Measurements from ENCODE around the gene FAM78B.

The FAM78B gene

GRCh38 chr1:166164646-166164994, 2.2 kb downstream of the FAM78B start:
- FAIRE-seq, result no peak

- no peak for FAIRE-seq
These were observed 7.1 kb downstream of the FAM78B start for GRCh38 chr1:166159656-166160055.

GRCh38 chr1:166156674-166157073, 10.1 kb downstream of the FAM78B start:
- FAIRE-seq, result no peak

GRCh38 chr1:166155108-166155507, 11.7 kb downstream of the FAM78B start:
- no peak for FAIRE-seq

GRCh38 chr1:166153525-166154314, 13.1 kb downstream of the FAM78B start:
- no peak for FAIRE-seq

- FAIRE-seq, result no peak
These were observed 13.8 kb downstream of the FAM78B start for GRCh38 chr1:166152978-166153377.

- FAIRE-seq, result no peak
These were observed 15.0 kb downstream of the FAM78B start for GRCh38 chr1:166151804-166152203.

- FAIRE-seq, result no peak
These were observed 21.3 kb downstream of the FAM78B start for GRCh38 chr1:166145499-166145898.

- FAIRE-seq, result no peak
These were observed 24.8 kb downstream of the FAM78B start for GRCh38 chr1:166141969-166142368.

- FAIRE-seq, result no peak
These were observed 26.6 kb downstream of the FAM78B start for GRCh38 chr1:166140251-166140650.

- FAIRE-seq, result no peak
These were observed 27.1 kb downstream of the FAM78B start for GRCh38 chr1:166139735-166140134.

GRCh38 chr1:166136699-166137401, 30.0 kb downstream of the FAM78B start:
- FAIRE-seq, result no peak

- FAIRE-seq, result no peak
These were observed 30.6 kb downstream of the FAM78B start for GRCh38 chr1:166136222-166136621.

GRCh38 chr1:166133857-166134256, 32.9 kb downstream of the FAM78B start:
- FAIRE-seq, result no peak

GRCh38 chr1:166133276-166133841, 33.4 kb downstream of the FAM78B start:
- no peak for FAIRE-seq

- FAIRE-seq, result no peak
These were observed 34.3 kb downstream of the FAM78B start for GRCh38 chr1:166132496-166132895.

- FAIRE-seq, result no peak
These were observed 37.8 kb downstream of the FAM78B start for GRCh38 chr1:166129006-166129405.

GRCh38 chr1:166128195-166128594, 38.6 kb downstream of the FAM78B start:
- no peak for FAIRE-seq

- FAIRE-seq, result no peak
These were observed 39.8 kb downstream of the FAM78B start for GRCh38 chr1:166127003-166127402.

GRCh38 chr1:166122873-166123466, 43.8 kb downstream of the FAM78B start:
- FAIRE-seq, result no peak

GRCh38 chr1:166121010-166121409, 45.8 kb downstream of the FAM78B start:
- no peak for FAIRE-seq

- FAIRE-seq, result no peak
These were observed 46.5 kb downstream of the FAM78B start for GRCh38 chr1:166120281-166120680.

GRCh38 chr1:166119471-166119965, 47.3 kb downstream of the FAM78B start:
- no peak for FAIRE-seq

- no peak for FAIRE-seq
These were observed 49.0 kb downstream of the FAM78B start for GRCh38 chr1:166117776-166118175.

Measured in A204.1 (cell line).